Colonic mucosa (tissue), 4 donors: ENCODE measurements around the gene HEPH. TPM values are rescaled to one million over a fixed set of nuclear protein-coding genes. Genes with fewer than 3 reads are reported as not detected.

Source experiments
- DNase-seq: peaks from one replicate; pipeline ENCODE4 v3.0.0-alpha.2; 2020
- H3K27ac ChIP-seq: fragments of 200-600 bp; one replicate; pipeline ENCODE4 v1.8.0; 2021
- H3K27me3 ChIP-seq: fragments of 200-600 bp; one replicate; pipeline ENCODE4 v1.8.0; 2021
- H3K36me3 ChIP-seq: fragments of 200-600 bp; one replicate; pipeline ENCODE4 v1.8.0; 2021
- H3K4me1 ChIP-seq: fragments of 200-600 bp; one replicate; pipeline ENCODE4 v1.8.0; 2021; ENCODE audit warnings: mild to moderate bottlenecking
- H3K4me3 ChIP-seq: fragments of 200-600 bp; one replicate; pipeline ENCODE4 v1.8.0; 2021
- H3K9ac ChIP-seq, 2 donors: one replicate each; pipeline ENCODE4 v1.7.0; 2013; ENCODE audit warnings: control low read depth in 2 of 2, low read depth in 2 of 2, low read length in 2 of 2
- H3K9me3 ChIP-seq: fragments of 200-600 bp; one replicate; pipeline ENCODE4 v1.8.0; 2021
- intact Hi-C: fragments of 100-400 bp; cut with DNase I; formaldehyde crosslinking; loops from one replicate; pipeline ENCODE4 v1.14.1; 2022
- total RNA-seq, 2 donors: library from RNA; stranded (reverse); fragmentation: NEBNext Ultra II Directional in 1 of 2; extraction: Animal tissue kit (Norgen Biotek cat#: 25700) in 1 of 2; gene quantifications; one replicate each; pipeline ENCODE4 v1.2.1, GENCODE V29; 2021
- TF ChIP-seq, protein P1 (sequence below): fragments of 200-600 bp; IDR thresholded peaks from one replicate; pipeline ENCODE4 v1.8.0; 2022; ENCODE audit warnings: antibody characterized with exemption, mild to moderate bottlenecking
- donor health status: healthy.
- donor health status: DM: no; HTN: no; CAD: no.
- donor health status: DM: no; HTN: no; CAD: no.

The HEPH gene
- total RNA-seq, 2 donors from 2014 or later: 143 to 236 TPM

DNA sequence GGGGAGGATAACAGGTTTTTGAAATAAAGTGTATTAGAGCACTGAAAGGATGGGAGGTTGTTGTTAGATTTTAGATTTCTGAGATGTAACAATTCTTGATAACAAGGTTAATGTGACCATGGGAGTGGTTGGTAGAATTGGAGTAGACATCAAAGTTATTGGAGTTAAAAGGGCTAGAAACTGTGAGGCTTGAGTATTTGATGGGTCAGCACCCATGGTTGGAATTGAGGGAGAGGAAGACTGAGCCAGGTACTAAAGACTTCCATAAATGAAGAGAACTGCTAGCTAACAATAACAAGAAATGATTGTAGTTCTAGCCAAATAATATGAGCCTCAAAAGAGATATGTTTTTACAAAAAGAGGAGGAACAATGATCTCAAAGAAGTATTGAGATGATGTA, 98.8 kb downstream of the HEPH start:
- Histone ChIP-seq H3K4me3 (no peak overlapping the region), H3K9me3 (no peaks in the 10 kb centered on the region), H3K27ac (no peak overlapping the region), H3K27me3 (no peaks in the 10 kb centered on the region), H3K36me3 (no peaks in the 10 kb centered on the region), H3K9ac (no peak overlapping the region), H3K4me1 (no peaks in the 10 kb centered on the region)
- no peak for DNase-seq
- TF ChIP-seq, protein P1, sequence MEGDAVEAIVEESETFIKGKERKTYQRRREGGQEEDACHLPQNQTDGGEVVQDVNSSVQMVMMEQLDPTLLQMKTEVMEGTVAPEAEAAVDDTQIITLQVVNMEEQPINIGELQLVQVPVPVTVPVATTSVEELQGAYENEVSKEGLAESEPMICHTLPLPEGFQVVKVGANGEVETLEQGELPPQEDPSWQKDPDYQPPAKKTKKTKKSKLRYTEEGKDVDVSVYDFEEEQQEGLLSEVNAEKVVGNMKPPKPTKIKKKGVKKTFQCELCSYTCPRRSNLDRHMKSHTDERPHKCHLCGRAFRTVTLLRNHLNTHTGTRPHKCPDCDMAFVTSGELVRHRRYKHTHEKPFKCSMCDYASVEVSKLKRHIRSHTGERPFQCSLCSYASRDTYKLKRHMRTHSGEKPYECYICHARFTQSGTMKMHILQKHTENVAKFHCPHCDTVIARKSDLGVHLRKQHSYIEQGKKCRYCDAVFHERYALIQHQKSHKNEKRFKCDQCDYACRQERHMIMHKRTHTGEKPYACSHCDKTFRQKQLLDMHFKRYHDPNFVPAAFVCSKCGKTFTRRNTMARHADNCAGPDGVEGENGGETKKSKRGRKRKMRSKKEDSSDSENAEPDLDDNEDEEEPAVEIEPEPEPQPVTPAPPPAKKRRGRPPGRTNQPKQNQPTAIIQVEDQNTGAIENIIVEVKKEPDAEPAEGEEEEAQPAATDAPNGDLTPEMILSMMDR: no peak
- intact Hi-C loops: no loop called here

Other genes with a start within 250 kb of the HEPH start
- 10 to 100 TPM in 1 of 2 donors, 1 to 10 TPM in 1; 5.7 to 14.1 TPM for gene VSIG4, start 124.2 kb upstream of the HEPH start, total RNA-seq